Smooth muscle cell (in vitro differentiated cells): ENCODE results near the gene FLVCR1. TPM values are rescaled to one million over a fixed set of nuclear protein-coding genes. Genes with fewer than 3 reads are reported as not detected.

ENCODE experiments used
- DNase-seq: peaks from one replicate; lab custom pipeline; 2025; ENCODE audit not compliant: unreplicated experiment; lab: John Stamatoyannopoulos, UW
- H2AFZ ChIP-seq: fragments of 200-600 bp; sonication (generic); 2 replicates; pipeline ENCODE4 v1.6.0; 2016; ENCODE audit warnings: antibody characterized with exemption, low read depth, mild to moderate bottlenecking
- H3F3A ChIP-seq: fragments of 200-600 bp; sonication (generic); 2 replicates; pipeline ENCODE4 v1.6.0; 2017; ENCODE audit warnings: antibody characterized with exemption, low read depth
- H3K27ac ChIP-seq: fragments of 200-600 bp; sonication (generic); 2 replicates; pipeline ENCODE4 v1.5.1; 2016; ENCODE audit warnings: low read depth, mild to moderate bottlenecking
- H3K27me3 ChIP-seq: fragments of 200-600 bp; sonication (generic); 2 replicates; pipeline ENCODE4 v1.6.1; 2016; ENCODE audit warnings: low read depth, mild to moderate bottlenecking
- H3K36me3 ChIP-seq: fragments of 200-600 bp; sonication (generic); 2 replicates; pipeline ENCODE4 v1.5.1; 2016; ENCODE audit warnings: low read depth
- H3K4me1 ChIP-seq: fragments of 200-600 bp; sonication (generic); 2 replicates; pipeline ENCODE4 v1.5.1; 2016; ENCODE audit warnings: low read depth
- H3K4me2 ChIP-seq: fragments of 200-600 bp; sonication (generic); 2 replicates; pipeline ENCODE4 v1.6.0; 2016; ENCODE audit warnings: mild to moderate bottlenecking
- H3K4me3 ChIP-seq: fragments of 200-600 bp; sonication (generic); 2 replicates; pipeline ENCODE4 v1.5.1; 2016; ENCODE audit warnings: mild to moderate bottlenecking
- H3K79me2 ChIP-seq: fragments of 200-600 bp; sonication (generic); 2 replicates; pipeline ENCODE4 v1.6.0; 2016; ENCODE audit warnings: low read depth, mild to moderate bottlenecking
- H3K9ac ChIP-seq: fragments of 200-600 bp; sonication (generic); 2 replicates; pipeline ENCODE4 v1.6.0; 2016; ENCODE audit warnings: low read depth
- H3K9me3 ChIP-seq: fragments of 200-600 bp; sonication (generic); replicated peaks from 2 replicates; pipeline ENCODE4 v1.5.1; 2016; ENCODE audit warnings: low read depth
- H4K20me1 ChIP-seq: fragments of 200-600 bp; sonication (generic); 2 replicates; pipeline ENCODE4 v1.6.0; 2016; ENCODE audit warnings: low read depth
- CTCF ChIP-seq: fragments of 200-600 bp; sonication (generic); IDR thresholded peaks from 2 replicates; pipeline ENCODE4 v1.5.1; 2017; ENCODE audit warnings: borderline replicate concordance, mild to moderate bottlenecking, antibody characterized with exemption; ENCODE audit not compliant: insufficient read depth, poor library complexity, severe bottlenecking
- WGBS: methylation state at CpG from one replicate; pipeline ENCODE4 v1.1.7; 2016; ENCODE audit warnings: low lambda C conversion rate; 5-methylcytosine and 5-hydroxymethylcytosine counted together
- polyA plus RNA-seq: library from polyadenylated mRNA; unstranded; fragments of >200 nt; fragmentation: Nextera tagmentation; extraction: Ambion mirVana; gene quantifications from 2 replicates; pipeline ENCODE4 v1.2.1, GENCODE V29; 2016
- total RNA-seq: library from RNA; depleted of rRNA; stranded (reverse); fragments of >200 nt; gene quantifications from 2 replicates; pipeline ENCODE4 v1.2.3, GENCODE V29; 2014

FLVCR1 gene
- total and polyA plus RNA-seq, 2 experiments from 2014 or later = 4.0 to 5.5 TPM

GRCh38 chr1:212847549-212847948 is 10.5 kb upstream of the FLVCR1 start, which contains the start of gene SPATA45:
TSS of gene SPATA45 (minus strand) at chr1:212847649. CDS start at chr1:212836149, 11,500 bp downstream.
- H3F3A ChIP-seq = no peaks in the 10 kb centered on the region

GRCh38 chr1:212852105-212852688 is 5.9 kb upstream of the FLVCR1 start:
- WGBS = 85% methylated on average over 5 of the region's 5 CpGs
- no peak overlapping the region for H3K27ac ChIP-seq
- no peak for TF ChIP-seq CTCF
- H3K9ac ChIP-seq = no peak overlapping the region
- H3F3A ChIP-seq = peaks cover 6% of the 10 kb centered on the region
- no peak overlapping the region for H3K4me2 ChIP-seq
- no peaks in the 10 kb centered on the region for H3K79me2 ChIP-seq
- DNase-seq = no peak
- H3K36me3 ChIP-seq = no peaks in the 10 kb centered on the region
- no peaks in the 10 kb centered on the region for H3K9me3 ChIP-seq
- H3K4me3 ChIP-seq = no peak overlapping the region
- no peaks in the 10 kb centered on the region for H3K27me3 ChIP-seq
- H3K4me1 ChIP-seq = no peaks in the 10 kb centered on the region
- no peak overlapping the region for H2AFZ ChIP-seq
- no peaks in the 10 kb centered on the region for H4K20me1 ChIP-seq

More at GRCh38 chr1:212847549-212847948, 10.5 kb upstream of the FLVCR1 start, which contains the start of gene SPATA45:
- TF ChIP-seq CTCF = no peak
- no peaks in the 10 kb centered on the region for H3K79me2 ChIP-seq
- H2AFZ ChIP-seq = no peak within 1 kb of the TSS
- no peak within 1 kb of the TSS for H3K4me2 ChIP-seq
- no peaks in the 10 kb centered on the region for H3K27me3 ChIP-seq
- H3K4me1 ChIP-seq = no peaks in the 10 kb centered on the region
- over 99% methylated on average over 4 of the region's 4 CpGs for WGBS
- no peak within 1 kb of the TSS for H3K9ac ChIP-seq
- no peaks in the 10 kb centered on the region for H4K20me1 ChIP-seq
- H3K4me3 ChIP-seq = no peak within 1 kb of the TSS
- no peaks in the 10 kb centered on the region for H3K9me3 ChIP-seq
- H3K27ac ChIP-seq = no peak within 1 kb of the TSS
- H3K36me3 ChIP-seq = no peaks in the 10 kb centered on the region
- DNase-seq = no peak

- no peak overlapping the region for H2AFZ ChIP-seq
- no peaks in the 10 kb centered on the region for H3K36me3 ChIP-seq
- no peak overlapping the region for H3K4me3 ChIP-seq
- no peak for TF ChIP-seq CTCF
- H3K4me1 ChIP-seq = no peaks in the 10 kb centered on the region
- H3K27ac ChIP-seq = no peak overlapping the region
- no peaks in the 10 kb centered on the region for H4K20me1 ChIP-seq
- H3K27me3 ChIP-seq = no peaks in the 10 kb centered on the region
- no peak overlapping the region for H3K9ac ChIP-seq
- no peaks in the 10 kb centered on the region for H3K9me3 ChIP-seq
- peaks cover 2% of the 10 kb centered on the region for H3K79me2 ChIP-seq
- 87% methylated on average over 5 of the region's 5 CpGs for WGBS
- H3F3A ChIP-seq = peaks cover 8% of the 10 kb centered on the region
- no peak for DNase-seq
- no peak overlapping the region for H3K4me2 ChIP-seq
Observed at GRCh38 chr1:212853658-212854057, 4.4 kb upstream of the FLVCR1 start.

- Histone ChIP-seq H4K20me1 (peaks cover 10% of the 10 kb centered on the region), H2AFZ (no peak overlapping the region), H3K9me3 (no peaks in the 10 kb centered on the region), H3K9ac (no peak overlapping the region), H3K4me2 (peak overlapping the region; percentile 93), H3K4me3 (peak overlapping the region; percentile 78), H3K36me3 (no peaks in the 10 kb centered on the region), H3F3A (peaks cover 8% of the 10 kb centered on the region), H3K79me2 (peaks cover 32% of the 10 kb centered on the region), H3K27ac (no peak overlapping the region), H3K4me1 (peaks cover 16% of the 10 kb centered on the region), H3K27me3 (no peaks in the 10 kb centered on the region)
- DNase-seq = no peak
- 81% methylated on average over 16 of the region's 16 CpGs for WGBS
- TF ChIP-seq CTCF = no peak
Observed at GRCh38 chr1:212856755-212857154, 1.3 kb upstream of the FLVCR1 start.
